ENCODE measurements around the gene STYX.

- no peak for TF ChIP-seq CTCF (IDR thresholded peaks at IDR 0.05)
- TF ChIP-seq POLR2AphosphoS5 (IDR thresholded peaks at IDR 0.05): no peak
- no peak for TF ChIP-seq POLR2A (IDR thresholded peaks at IDR 0.05)
Observed at GRCh38 chr14:52759145-52759544, 29.2 kb downstream of the STYX start.
